ENCODE data around the gene PHTF2.

The PHTF2 gene

GRCh38 chr7:77798394-77799077 is at the start of gene PHTF2, which contains the start of gene TMEM60 (continued):
- TF ChIP-seq ZFP37 (tag by site-specific recombination; IDR thresholded peaks at IDR 0.05) (no peak), ZIC2 (tag by site-specific recombination; IDR thresholded peaks at IDR 0.05) (no peak), ZNF629 (tag by site-specific recombination; IDR thresholded peaks at IDR 0.05) (peak; percentile 28; the same call in 1 of the 2 replicates), FEZF1 (tag by site-specific recombination; IDR thresholded peaks at IDR 0.05) (peak; percentile 34), ZSCAN5A (tag by site-specific recombination; IDR thresholded peaks at IDR 0.05) (0 out of 2 replicates have a peak, but pooled peaks have one; percentile 55), ZNF571 (tag by site-specific recombination; IDR thresholded peaks at IDR 0.05) (no peak), ZNF837 (tag by site-specific recombination; IDR thresholded peaks at IDR 0.05) (no peak), ZNF580 (tag by site-specific recombination; IDR thresholded peaks at IDR 0.05) (peak; percentile 92), ZBTB7A (tag by site-specific recombination; IDR thresholded peaks at IDR 0.05; ENCODE audit: low read depth) (no peak), ZNF48 (tag by site-specific recombination; IDR thresholded peaks at IDR 0.05) (no peak), ZBTB11 (tag by site-specific recombination; conservative IDR thresholded peaks at IDR 0.05; ENCODE audit: low read depth) (no peak), PBX3 (CRISPR knock-in tag; IDR thresholded peaks at IDR 0.05) (peak; percentile 66; the same call in 1 of the 2 replicates), KLF7 (tag by site-specific recombination; IDR thresholded peaks at IDR 0.05; ENCODE audit: borderline replicate concordance) (no peak), ZNF148 (tag by site-specific recombination; IDR thresholded peaks at IDR 0.05; ENCODE audit: borderline replicate concordance) (no peak), ZNF529 (tag by site-specific recombination; IDR thresholded peaks at IDR 0.05; ENCODE audit: insufficient replicate concordance) (no peak), ZNF324 (tag by site-specific recombination; IDR thresholded peaks at IDR 0.05) (0 out of 2 replicates have a peak, but pooled peaks have one; percentile 20), ZNF202 (tag by site-specific recombination; IDR thresholded peaks at IDR 0.05; ENCODE audit: borderline replicate concordance) (no peak), ZBTB8A (tag by site-specific recombination; IDR thresholded peaks at IDR 0.05) (no peak; the same call in 1 of the 2 replicates), ZNF585B (tag by site-specific recombination; IDR thresholded peaks at IDR 0.05) (no peak), ZNF423 (tag by site-specific recombination; IDR thresholded peaks at IDR 0.05) (0 out of 2 replicates have a peak, but pooled peaks have one; percentile 28), ZNF645 (tag by site-specific recombination; IDR thresholded peaks at IDR 0.05) (no peak), EGR2 (tag by site-specific recombination; IDR thresholded peaks at IDR 0.05; ENCODE audit: low read depth) (0 out of 2 replicates have a peak, but pooled peaks have one; percentile 13), ZNF221 (tag by site-specific recombination; IDR thresholded peaks at IDR 0.05; ENCODE audit: borderline replicate concordance) (no peak), HOXD13 (CRISPR knock-in tag; IDR thresholded peaks at IDR 0.05; ENCODE audit: borderline replicate concordance) (peak; percentile 100), ZNF776 (tag by site-specific recombination; IDR thresholded peaks at IDR 0.05; ENCODE audit: borderline replicate concordance) (no peak), ZNF174 (tag by site-specific recombination; IDR thresholded peaks at IDR 0.05) (no peak)
